ENCODE measurements around the gene CTNNA1.
"Not testable (repeated sequence)": the region's sequence is repeated elsewhere in the genome, so short reads cannot be mapped to it uniquely, and the experiment has no call there.

CTNNA1 gene

GRCh38 chr5:138903130-138903775 is 150.0 kb downstream of the CTNNA1 start:
- no peak for DNase-seq

DNA sequence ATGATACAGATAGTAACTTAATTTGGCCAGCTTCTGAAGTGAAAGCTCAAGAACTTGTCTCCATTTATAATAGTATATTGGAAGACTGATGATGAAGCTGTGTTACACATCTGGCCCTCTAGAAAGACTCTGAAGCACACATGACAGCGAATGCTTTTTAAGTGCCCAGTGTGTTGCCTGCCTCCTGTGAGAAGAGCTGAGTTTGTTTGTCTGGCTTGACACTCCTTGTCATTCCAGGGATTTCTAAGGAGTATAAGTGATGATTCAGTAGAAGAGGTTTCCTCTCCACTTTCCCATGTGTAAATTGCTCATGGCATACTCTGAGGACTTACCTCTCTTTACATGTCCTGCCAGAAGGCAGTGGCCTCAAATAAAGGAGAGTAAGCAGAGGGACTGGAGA is 152.3 kb downstream of the CTNNA1 start:
- DNase-seq: no peak

DNA sequence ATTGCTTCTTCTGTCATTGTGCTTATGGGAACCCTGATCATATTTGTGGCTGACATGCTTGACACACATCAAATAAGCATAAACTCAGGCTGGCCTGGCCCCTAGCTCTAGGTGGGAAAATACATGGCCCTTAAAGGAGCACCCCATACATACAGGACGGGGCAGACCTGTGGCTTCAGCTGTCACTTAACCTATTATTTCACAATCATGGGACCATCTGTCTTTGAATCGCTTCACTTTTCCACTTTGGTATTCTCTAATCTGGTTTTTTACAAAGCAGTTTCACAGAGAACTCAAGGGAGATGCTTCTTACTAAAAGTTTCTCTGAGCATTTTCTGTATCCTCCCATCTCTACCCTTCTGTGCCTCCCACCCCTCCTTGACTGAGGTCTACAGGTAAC is 156.5 kb downstream of the CTNNA1 start:
- DNase-seq: no peak

GRCh38 chr5:138910546-138911185 is 157.4 kb downstream of the CTNNA1 start:
- DNase-seq: no peak

GRCh38 chr5:138911441-138911840 is 158.2 kb downstream of the CTNNA1 start:
- DNase-seq: no peak

- DNase-seq: no peak
These were observed 158.9 kb downstream of the CTNNA1 start for GRCh38 chr5:138912093-138912492.

DNA sequence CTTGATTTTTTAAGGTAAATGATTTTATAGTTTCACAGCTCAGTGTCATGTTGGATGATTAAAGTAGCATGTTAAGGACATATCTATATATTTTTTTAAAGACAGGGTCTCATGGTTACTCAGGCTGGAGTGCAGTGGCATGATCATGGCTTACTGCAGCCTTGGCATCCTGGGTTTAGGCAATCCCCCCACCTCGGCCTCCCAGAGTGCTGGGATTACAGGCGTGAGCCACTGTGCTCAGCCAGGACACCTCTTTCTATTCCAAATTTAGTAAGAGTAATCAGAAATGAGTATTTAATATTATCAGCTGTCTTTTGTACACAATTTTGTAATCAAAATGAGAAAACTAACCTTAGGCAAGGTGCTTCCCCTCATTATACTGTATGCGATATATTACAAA is 160.5 kb downstream of the CTNNA1 start:
- DNase-seq: no peak

DNA sequence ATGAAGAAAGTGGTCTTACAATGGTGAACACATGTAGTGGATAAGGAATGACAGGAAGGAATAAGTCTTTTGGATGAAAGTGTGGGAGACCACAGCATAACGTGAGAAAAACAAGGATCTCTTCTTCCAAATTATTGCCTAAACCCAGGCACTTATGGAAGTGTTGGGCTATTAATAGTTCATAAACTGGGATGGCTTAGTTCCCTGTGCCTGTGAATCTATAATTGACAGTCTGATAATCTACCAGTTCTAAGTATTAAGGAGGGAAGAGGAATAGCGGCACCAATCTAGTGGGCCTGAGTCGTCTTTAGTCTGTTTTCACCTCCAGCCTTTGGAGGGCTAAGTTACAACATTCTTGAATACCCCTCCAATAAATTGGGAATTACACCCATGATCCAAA is 161.1 kb downstream of the CTNNA1 start:
- DNase-seq: no peak

GRCh38 chr5:138918686-138919085 is 165.5 kb downstream of the CTNNA1 start:
- no peak for DNase-seq

DNA sequence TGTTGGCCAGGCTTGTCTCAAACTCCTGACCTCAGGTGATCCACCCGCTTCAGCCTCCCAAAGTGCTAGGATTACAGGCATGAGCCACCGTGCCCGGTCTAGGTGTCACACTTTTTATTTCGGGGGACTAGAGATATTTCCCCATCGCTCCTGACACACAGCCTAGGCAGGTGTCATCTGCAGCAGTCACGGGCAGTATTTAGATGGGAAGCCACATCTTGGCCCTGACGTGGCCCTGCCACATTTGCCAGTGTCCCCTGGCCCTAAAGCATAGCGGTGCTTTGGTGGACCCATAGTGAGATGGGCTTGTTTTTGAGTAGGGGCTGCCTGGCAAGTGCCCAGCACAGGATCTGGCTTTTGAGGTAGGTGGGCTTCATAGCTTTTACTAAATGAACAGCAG is 167.0 kb downstream of the CTNNA1 start:
- no peak for DNase-seq

- not testable (repeated sequence) for DNase-seq
These were observed 168.1 kb downstream of the CTNNA1 start for GRCh38 chr5:138921362-138921761.

DNA sequence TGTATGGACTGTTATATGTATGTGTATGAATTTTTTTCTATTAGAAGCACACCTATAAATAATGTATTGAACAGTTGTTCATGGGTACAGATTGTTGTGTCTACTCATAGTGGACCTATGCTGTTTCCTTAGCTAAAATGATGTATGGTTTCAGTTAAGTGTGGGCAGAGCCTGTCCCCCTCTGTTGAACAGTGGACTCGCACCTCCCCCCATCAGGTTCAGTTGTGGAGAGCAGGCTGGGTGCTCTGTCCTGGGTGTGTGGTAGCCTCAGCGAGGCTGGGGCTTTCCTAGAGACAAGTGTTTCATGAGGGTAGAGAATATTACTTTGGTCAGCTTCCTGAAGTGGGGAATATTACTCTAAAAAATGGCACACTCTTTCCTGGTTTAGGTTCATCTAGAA is 169.3 kb downstream of the CTNNA1 start:
- no peak for DNase-seq

DNA sequence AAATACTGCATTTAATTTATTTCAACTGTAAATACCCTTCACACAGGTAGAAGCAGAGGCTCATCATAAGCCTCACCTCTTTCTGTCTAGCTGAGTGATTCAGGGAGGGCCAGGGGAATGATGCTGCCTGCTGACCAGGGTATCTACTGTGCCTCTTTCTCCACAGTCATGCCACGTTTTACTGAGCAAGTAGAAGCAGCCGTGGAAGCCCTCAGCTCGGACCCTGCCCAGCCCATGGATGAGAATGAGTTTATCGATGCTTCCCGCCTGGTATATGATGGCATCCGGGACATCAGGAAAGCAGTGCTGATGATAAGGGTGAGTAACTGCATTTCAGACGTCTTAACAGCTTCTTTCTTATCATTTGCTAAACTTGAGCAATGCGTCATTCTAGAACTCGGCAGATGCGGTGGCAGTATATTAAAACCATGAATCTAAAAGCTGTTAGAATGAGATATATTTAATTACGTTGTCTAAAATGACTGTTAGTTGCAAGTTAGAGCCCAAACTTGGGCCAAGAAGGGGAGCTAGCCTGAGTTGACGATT is 171.9 kb downstream of the CTNNA1 start:
- no peak for DNase-seq

DNA sequence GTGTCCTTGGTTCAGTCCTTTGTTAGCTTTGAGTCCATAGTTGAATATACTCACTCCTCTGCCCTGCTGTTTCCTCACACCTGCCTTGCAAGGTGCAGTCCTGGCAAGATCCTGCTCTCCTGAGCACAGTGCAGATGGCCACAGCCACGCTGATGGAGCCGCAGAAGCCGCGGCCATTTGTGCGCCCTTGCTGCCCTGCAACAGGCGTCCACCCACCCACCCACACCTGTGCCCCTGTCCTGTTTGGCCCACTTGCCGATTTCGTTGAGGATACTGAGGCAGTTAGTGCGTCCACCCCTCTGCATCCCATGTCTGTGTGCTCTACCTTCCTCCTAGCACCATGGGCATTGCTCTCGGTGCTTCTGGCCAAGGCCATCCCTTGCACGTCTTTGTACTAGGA is 173.0 kb downstream of the CTNNA1 start:
- no peak for DNase-seq

GRCh38 chr5:138926688-138927448 is 173.6 kb downstream of the CTNNA1 start:
- DNase-seq: no peak

GRCh38 chr5:138927544-138927943 is 174.3 kb downstream of the CTNNA1 start:
- no peak for DNase-seq

- no peak for DNase-seq
These were observed 174.8 kb downstream of the CTNNA1 start for GRCh38 chr5:138927979-138928378.

DNA sequence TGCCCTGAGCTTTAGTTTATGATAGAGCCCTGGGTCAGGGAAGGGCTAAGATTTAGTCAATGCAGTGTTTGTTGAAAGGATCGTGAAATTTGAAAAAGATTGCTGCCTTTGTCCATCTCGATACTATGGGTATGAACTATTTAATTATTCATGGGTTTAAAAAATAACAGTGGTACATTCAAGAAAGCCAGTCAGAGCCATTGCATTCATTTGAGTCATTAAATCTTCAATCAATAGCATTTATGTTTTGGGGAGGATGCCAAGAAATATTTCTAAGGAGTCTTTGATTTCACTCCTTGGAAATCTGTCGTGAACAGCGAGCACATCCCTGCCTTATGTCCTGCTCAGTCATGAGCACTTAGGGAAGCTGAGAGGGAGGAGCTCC is 176.3 kb downstream of the CTNNA1 start:
- no peak for DNase-seq

DNA sequence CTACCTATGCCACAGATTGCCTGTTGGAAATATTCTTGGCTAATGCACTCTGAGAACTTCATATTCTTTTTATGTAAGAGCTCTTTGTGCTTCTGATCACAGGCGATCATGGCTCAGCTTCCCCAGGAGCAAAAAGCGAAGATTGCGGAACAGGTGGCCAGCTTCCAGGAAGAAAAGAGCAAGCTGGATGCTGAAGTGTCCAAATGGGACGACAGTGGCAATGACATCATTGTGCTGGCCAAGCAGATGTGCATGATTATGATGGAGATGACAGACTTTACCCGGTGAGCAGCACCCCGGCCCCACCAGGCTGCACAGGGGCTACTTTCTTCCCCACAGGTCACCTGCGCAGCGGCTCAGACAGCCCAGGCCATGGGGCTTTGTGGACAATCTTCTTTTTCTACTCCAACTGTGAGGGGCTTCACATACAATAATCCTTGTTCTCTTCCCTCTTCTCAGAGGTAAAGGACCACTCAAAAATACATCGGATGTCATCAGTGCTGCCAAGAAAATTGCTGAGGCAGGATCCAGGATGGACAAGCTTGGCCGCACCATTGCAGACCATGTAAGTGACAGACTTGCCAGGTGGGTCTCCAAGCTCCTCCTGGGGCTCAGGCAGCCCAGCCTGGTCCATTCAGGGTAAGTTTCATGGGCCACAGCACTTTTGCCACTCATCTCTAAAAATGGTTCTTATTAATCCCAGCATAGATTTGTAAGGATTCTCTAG is 177.3 kb downstream of the CTNNA1 start:
- DNase-seq: no peak

- DNase-seq: no peak
These were observed 179.1 kb downstream of the CTNNA1 start for GRCh38 chr5:138932171-138932810.

DNA sequence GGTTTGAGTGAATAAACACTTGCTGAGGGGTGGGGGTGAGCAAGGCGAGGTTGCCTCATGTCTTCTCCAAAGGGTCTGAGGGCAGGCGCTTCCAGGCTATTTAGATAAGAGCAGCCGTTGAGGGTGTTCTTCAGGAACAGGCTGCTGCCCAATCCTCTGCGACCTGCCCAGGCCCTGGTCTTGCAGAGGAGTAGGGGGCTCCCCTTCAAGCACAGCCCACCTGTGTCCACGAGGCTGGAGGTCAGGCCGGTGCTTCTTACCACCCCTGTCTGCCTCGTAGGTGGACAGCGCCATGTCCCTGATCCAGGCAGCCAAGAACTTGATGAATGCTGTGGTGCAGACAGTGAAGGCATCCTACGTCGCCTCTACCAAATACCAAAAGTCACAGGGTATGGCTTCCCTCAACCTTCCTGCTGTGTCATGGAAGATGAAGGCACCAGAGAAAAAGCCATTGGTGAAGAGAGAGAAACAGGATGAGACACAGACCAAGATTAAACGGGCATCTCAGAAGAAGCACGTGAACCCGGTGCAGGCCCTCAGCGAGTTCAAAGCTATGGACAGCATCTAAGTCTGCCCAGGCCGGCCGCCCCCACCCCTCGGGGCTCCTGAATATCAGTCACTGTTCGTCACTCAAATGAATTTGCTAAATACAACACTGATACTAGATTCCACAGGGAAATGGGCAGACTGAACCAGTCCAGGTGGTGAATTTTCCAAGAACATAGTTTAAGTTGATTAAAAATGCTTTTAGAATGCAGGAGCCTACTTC is 180.5 kb downstream of the CTNNA1 start:
- DNase-seq: no peak

- DNase-seq: no peak
These were observed 181.7 kb downstream of the CTNNA1 start for GRCh38 chr5:138934971-138935370.
